Measurements from ENCODE around the gene VSTM2L. TPM values are rescaled to one million over a fixed set of nuclear protein-coding genes. Genes with fewer than 3 reads are reported as not detected.

The VSTM2L gene, protein sequence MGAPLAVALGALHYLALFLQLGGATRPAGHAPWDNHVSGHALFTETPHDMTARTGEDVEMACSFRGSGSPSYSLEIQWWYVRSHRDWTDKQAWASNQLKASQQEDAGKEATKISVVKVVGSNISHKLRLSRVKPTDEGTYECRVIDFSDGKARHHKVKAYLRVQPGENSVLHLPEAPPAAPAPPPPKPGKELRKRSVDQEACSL
- 1.6 and 2.9 TPM in 2 replicates for total RNA-seq (ENCODE audit: low replicate concordance)

DNA sequence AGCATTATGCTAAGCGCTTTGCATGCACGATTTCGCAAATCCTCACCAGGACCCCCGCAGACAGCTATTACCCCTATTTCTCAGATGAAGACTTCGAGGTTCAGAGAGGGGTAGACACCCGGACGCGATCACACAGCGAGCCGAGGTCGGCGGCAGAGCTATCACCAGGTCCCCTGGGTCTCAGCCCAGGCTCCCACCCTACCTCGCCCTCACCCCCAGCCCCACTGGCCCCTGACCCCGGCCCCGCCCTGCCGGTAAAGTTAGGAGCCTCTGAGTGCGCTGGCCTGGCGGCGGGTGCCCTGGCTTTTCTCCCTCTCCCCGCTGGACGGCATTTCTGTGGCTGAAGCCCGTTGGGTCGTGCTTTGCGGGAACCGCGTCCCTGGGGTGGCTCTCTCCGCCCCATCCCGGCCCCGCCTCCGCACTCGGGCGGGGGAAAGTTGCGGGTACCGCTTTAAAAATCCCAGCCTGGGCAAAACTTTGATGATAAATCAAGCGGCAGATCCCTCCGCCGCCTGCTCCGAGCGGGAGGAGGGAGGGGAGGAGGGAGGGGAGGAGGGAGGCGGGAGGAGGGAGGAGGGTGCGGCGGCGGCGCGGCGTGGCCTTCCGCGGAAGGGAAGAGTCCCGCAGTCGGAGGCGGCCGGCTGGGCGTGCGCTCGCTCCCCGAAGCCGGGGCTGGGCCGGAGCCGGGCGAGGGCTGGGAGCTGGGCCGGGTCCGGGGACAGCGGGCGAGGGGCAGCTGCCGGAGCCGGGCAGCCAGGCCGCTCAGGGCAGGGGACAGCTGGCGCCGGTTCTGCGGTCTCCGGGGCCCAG, at the start of gene VSTM2L:
Gene VSTM2L, plus strand, starts transcription at position 624 of the 810 bp plus-strand sequence. CDS start 224 bp downstream, outside the sequence.

Other genes starting within 250 kb of the VSTM2L start
- gene CTNNBL1, start 209.1 kb upstream of the VSTM2L start, total RNA-seq (ENCODE audit: low replicate concordance), result 28.9 and 32.9 TPM in 2 replicates
- 7.8 and 12.2 TPM in 2 replicates for gene TTI1, start 130.3 kb downstream of the VSTM2L start, total RNA-seq (ENCODE audit: low replicate concordance)
- gene RPRD1B, start 130.6 kb downstream of the VSTM2L start, total RNA-seq (ENCODE audit: low replicate concordance), result 8.4 and 12.2 TPM in 2 replicates

Data from smooth muscle cell of the coronary artery (primary cell).